BLaER1 treated with 17β-estradiol and CSF1 and Interleukin-3, amounts not matched to agents 10 nM and 100 nM (cell line): Measurements from ENCODE around the gene KLHDC4.
"Not testable (repeated sequence)": the region's sequence is repeated elsewhere in the genome, so short reads cannot be mapped to it uniquely, and the experiment has no call there.

Experiments used
- H3K27ac ChIP-seq, 11 experiments: shearing (Covaris generic); formaldehyde crosslinking; 2 replicates each; pipeline ENCODE4 v1.8.1; 2022
- H3K27me3 ChIP-seq, 11 experiments: shearing (Covaris generic); formaldehyde crosslinking; 2 replicates each; pipeline ENCODE4 v1.8.1; 2022
- H3K36me3 ChIP-seq, 11 experiments: shearing (Covaris generic); formaldehyde crosslinking; 2 replicates each; pipeline ENCODE4 v1.8.1; 2022
- H3K4me1 ChIP-seq, 10 experiments: shearing (Covaris generic); formaldehyde crosslinking; 2 replicates each; pipeline ENCODE4 v1.8.1; 2022
- H3K4me2 ChIP-seq, 11 experiments: shearing (Covaris generic); formaldehyde crosslinking; 2 replicates each; pipeline ENCODE4 v1.8.1; 2022
- H3K4me3 ChIP-seq, 10 experiments: shearing (Covaris generic); formaldehyde crosslinking; 2 replicates each; pipeline ENCODE4 v1.8.1; 2022
- H3K9ac ChIP-seq, 11 experiments: shearing (Covaris generic); formaldehyde crosslinking; 2 replicates each; pipeline ENCODE4 v1.8.1; 2022
- H3K9me3 ChIP-seq, 11 experiments: shearing (Covaris generic); formaldehyde crosslinking; replicated peaks in 1 of 11; 2 replicates each; pipeline ENCODE4 v1.8.1; 2022
- H4K20me1 ChIP-seq, 11 experiments: shearing (Covaris generic); formaldehyde crosslinking; 2 replicates each; pipeline ENCODE4 v1.8.1; 2022
- Cebpa-rat ChIP-seq, 11 experiments: shearing (Covaris generic); IDR thresholded peaks; 2 replicates each; pipeline ENCODE4 v1.8.1; 2022

KLHDC4 gene

GRCh38 chr16:87723226-87723623 is 42.6 kb downstream of the KLHDC4 start:
- Histone ChIP-seq H3K27ac (peak overlapping the region in 9 of 11 experiments; percentile 40 to 90 (median 75); a peak in 17 of 22 replicates), H3K36me3 (peaks cover 17 to 51% (median 40%) of the 10 kb centered on the region in 11 experiments; a peak in 21 of 22 replicates), H3K9ac (peak overlapping the region in 8 of 11 experiments; percentile 1 to 75 (median 60); a peak in 13 of 22 replicates), H3K4me3 (no peak overlapping the region), H3K9me3 (peaks cover 0 to 20% (median 17%) of the 10 kb centered on the region in 11 experiments; a peak in 13 of 22 replicates), H4K20me1 (peaks cover 0 to 47% (median 23%) of the 10 kb centered on the region in 11 experiments; a peak in 18 of 22 replicates), H3K27me3 (no peaks in the 10 kb centered on the region), H3K4me2 (peak overlapping the region; percentile 57 to 91 (median 86)), H3K4me1 (peaks cover 51 to 85% (median 79%) of the 10 kb centered on the region in 10 experiments)
- no peak; a peak in 1 of 22 replicates for TF ChIP-seq Cebpa-rat (IDR thresholded peaks at IDR 0.05)

GRCh38 chr16:87722590-87723225 is 43.1 kb downstream of the KLHDC4 start:
- H3K36me3 ChIP-seq, result peaks cover 20 to 51% (median 43%) of the 10 kb centered on the region in 11 experiments; a peak in 21 of 22 replicates
- H3K27ac ChIP-seq, result peak overlapping the region in 8 of 11 experiments; percentile 38 to 90 (median 76); a peak in 16 of 22 replicates
- H3K9ac ChIP-seq, result peak overlapping the region in 8 of 11 experiments; percentile 1 to 72 (median 56); a peak in 12 of 22 replicates
- peaks cover 45 to 83% (median 77%) of the 10 kb centered on the region in 10 experiments for H3K4me1 ChIP-seq
- peak overlapping the region; percentile 57 to 91 (median 86) for H3K4me2 ChIP-seq
- TF ChIP-seq Cebpa-rat (IDR thresholded peaks at IDR 0.05), result no peak
- peaks cover 0 to 22% (median 17%) of the 10 kb centered on the region in 11 experiments; a peak in 13 of 22 replicates for H3K9me3 ChIP-seq
- H3K4me3 ChIP-seq, result peak overlapping the region in 1 of 10 experiments; percentile 14; a peak in 2 of 20 replicates
- peaks cover 0 to 47% (median 23%) of the 10 kb centered on the region in 11 experiments; a peak in 18 of 22 replicates for H4K20me1 ChIP-seq
- no peaks in the 10 kb centered on the region for H3K27me3 ChIP-seq

- H3K4me2 ChIP-seq, result peak overlapping the region; percentile 57 to 91 (median 86); a peak in 21 of 22 replicates
- H3K9me3 ChIP-seq, result peaks cover 0 to 23% (median 17%) of the 10 kb centered on the region in 11 experiments; a peak in 13 of 22 replicates
- H3K27me3 ChIP-seq, result no peaks in the 10 kb centered on the region
- no peak overlapping the region; a peak in 2 of 20 replicates for H3K4me3 ChIP-seq
- H4K20me1 ChIP-seq, result peaks cover 0 to 47% (median 22%) of the 10 kb centered on the region in 11 experiments; a peak in 18 of 22 replicates
- H3K4me1 ChIP-seq, result peaks cover 37 to 83% (median 73%) of the 10 kb centered on the region in 10 experiments
- H3K27ac ChIP-seq, result peak overlapping the region in 7 of 11 experiments; percentile 39 to 90 (median 78); a peak in 12 of 22 replicates
- H3K9ac ChIP-seq, result peak overlapping the region in 5 of 11 experiments; percentile 52 to 72 (median 69); a peak in 8 of 22 replicates
- H3K36me3 ChIP-seq, result peaks cover 28 to 56% (median 50%) of the 10 kb centered on the region in 11 experiments; a peak in 21 of 22 replicates
- TF ChIP-seq Cebpa-rat (IDR thresholded peaks at IDR 0.05), result no peak
Measured at GRCh38 chr16:87721622-87722585, 43.9 kb downstream of the KLHDC4 start.

- peaks cover 30 to 78% (median 64%) of the 10 kb centered on the region in 10 experiments for H3K4me1 ChIP-seq
- TF ChIP-seq Cebpa-rat (IDR thresholded peaks at IDR 0.05), result no peak
- peak overlapping the region in 10 of 11 experiments; percentile 14 to 91 (median 86); a peak in 18 of 22 replicates for H3K4me2 ChIP-seq
- no peaks in the 10 kb centered on the region for H3K27me3 ChIP-seq
- H3K4me3 ChIP-seq, result no peak overlapping the region
- peaks cover 0 to 30% (median 17%) of the 10 kb centered on the region in 11 experiments; a peak in 14 of 22 replicates for H3K9me3 ChIP-seq
- H4K20me1 ChIP-seq, result peaks cover 0 to 47% (median 22%) of the 10 kb centered on the region in 11 experiments; a peak in 18 of 22 replicates
- peak overlapping the region in 6 of 11 experiments; percentile 14 to 90 (median 55); a peak in 10 of 22 replicates for H3K27ac ChIP-seq
- H3K36me3 ChIP-seq, result peaks cover 43 to 71% (median 63%) of the 10 kb centered on the region in 11 experiments; a peak in 21 of 22 replicates
- peak overlapping the region in 5 of 11 experiments; percentile 3 to 72 (median 60); a peak in 8 of 22 replicates for H3K9ac ChIP-seq
Measured at GRCh38 chr16:87720446-87720845, 45.3 kb downstream of the KLHDC4 start.

GRCh38 chr16:87718831-87719230 is 47.0 kb downstream of the KLHDC4 start:
- not testable (repeated sequence) for H3K4me2 ChIP-seq, H3K4me3 ChIP-seq, H3K9ac ChIP-seq, H3K27me3 ChIP-seq
- Histone ChIP-seq H3K36me3 (peaks cover 51 to 87% (median 74%) of the 10 kb centered on the region in 11 experiments; a peak in 21 of 22 replicates), H3K4me1 (peaks cover 22 to 78% (median 64%) of the 10 kb centered on the region in 10 experiments), H3K9me3 (peaks cover 0 to 30% (median 17%) of the 10 kb centered on the region in 11 experiments; a peak in 14 of 22 replicates), H4K20me1 (peaks cover 0 to 36% (median 22%) of the 10 kb centered on the region in 11 experiments; a peak in 18 of 22 replicates), H3K27ac (peak overlapping the region in 2 of 11 experiments; percentile 28 to 35; a peak in 2 of 22 replicates)

- H3K9me3 ChIP-seq, result peaks cover 0 to 30% (median 17%) of the 10 kb centered on the region in 11 experiments; a peak in 14 of 22 replicates
- H3K4me1 ChIP-seq, result peaks cover 25 to 75% (median 58%) of the 10 kb centered on the region in 10 experiments
- peak overlapping the region in 2 of 11 experiments; percentile 84 to 85; a peak in 3 of 22 replicates for H3K4me2 ChIP-seq
- H3K9ac ChIP-seq, result no peak overlapping the region
- peaks cover 41 to 85% (median 75%) of the 10 kb centered on the region in 11 experiments; a peak in 21 of 22 replicates for H3K36me3 ChIP-seq
- no peak for TF ChIP-seq Cebpa-rat (IDR thresholded peaks at IDR 0.05)
- peaks cover 0 to 22% (median 5%) of the 10 kb centered on the region in 11 experiments; a peak in 11 of 22 replicates for H4K20me1 ChIP-seq
- H3K27me3 ChIP-seq, result no peaks in the 10 kb centered on the region
- H3K4me3 ChIP-seq, result no peak overlapping the region
- peak overlapping the region in 3 of 11 experiments; percentile 32 to 84 (median 83); a peak in 4 of 22 replicates for H3K27ac ChIP-seq
Measured at GRCh38 chr16:87715658-87716057, 50.1 kb downstream of the KLHDC4 start.

GRCh38 chr16:87715231-87715630 is 50.6 kb downstream of the KLHDC4 start:
- Histone ChIP-seq H3K9ac (0 out of 22 replicates have a peak overlapping the region, but pooled peaks of 1 of the 11 experiments have one; percentile 75), H3K9me3 (peaks cover 0 to 28% (median 16%) of the 10 kb centered on the region in 11 experiments; a peak in 14 of 22 replicates), H3K36me3 (peaks cover 41 to 85% (median 76%) of the 10 kb centered on the region in 11 experiments; a peak in 21 of 22 replicates), H3K27ac (peak overlapping the region in 4 of 11 experiments; percentile 82 to 86 (median 84); a peak in 7 of 22 replicates), H3K4me3 (no peak overlapping the region), H3K4me1 (peaks cover 25 to 71% (median 54%) of the 10 kb centered on the region in 10 experiments), H4K20me1 (peaks cover 0 to 22% (median under 1%) of the 10 kb centered on the region in 11 experiments; a peak in 7 of 22 replicates), H3K27me3 (no peaks in the 10 kb centered on the region), H3K4me2 (peak overlapping the region in 6 of 11 experiments; percentile 42 to 85 (median 82); a peak in 4 of 22 replicates)
- TF ChIP-seq Cebpa-rat (IDR thresholded peaks at IDR 0.05), result no peak
